GM23248 (cell line): ENCODE measurements around the gene MFRP. TPM values are rescaled to one million over a fixed set of nuclear protein-coding genes. Genes with fewer than 3 reads are reported as not detected.

ENCODE experiments used
- DNase-seq: peaks from one replicate; pipeline ENCODE4 v3.0.0-alpha.2; 2015
- H2AFZ ChIP-seq: fragments of 200-600 bp; sonication (generic); 2 replicates; pipeline ENCODE4 v1.6.1; 2016; ENCODE audit warnings: antibody characterized with exemption
- H3F3A ChIP-seq: fragments of 200-600 bp; sonication (generic); 2 replicates; pipeline ENCODE4 v1.6.1; 2016; ENCODE audit warnings: mild to moderate bottlenecking, antibody characterized with exemption, mixed run types; ENCODE audit not compliant: insufficient read depth
- H3K27ac ChIP-seq: fragments of 200-600 bp; sonication (generic); 2 replicates; pipeline ENCODE4 v1.5.1; 2016; ENCODE audit warnings: mild to moderate bottlenecking
- H3K27me3 ChIP-seq: fragments of 200-600 bp; sonication (generic); replicated peaks from 2 replicates; pipeline ENCODE4 v1.6.1; 2016; ENCODE audit warnings: mild to moderate bottlenecking; ENCODE audit not compliant: insufficient read depth
- H3K36me3 ChIP-seq: fragments of 200-600 bp; sonication (generic); 2 replicates; pipeline ENCODE4 v1.6.1; 2016; ENCODE audit warnings: low read depth, mild to moderate bottlenecking
- H3K4me1 ChIP-seq: fragments of 200-600 bp; sonication (generic); 2 replicates; pipeline ENCODE4 v1.6.1; 2016; ENCODE audit warnings: mild to moderate bottlenecking; ENCODE audit not compliant: insufficient read depth
- H3K4me2 ChIP-seq: fragments of 200-600 bp; sonication (generic); one replicate; pipeline ENCODE4 v1.6.1; 2016; ENCODE audit warnings: mild to moderate bottlenecking; ENCODE audit not compliant: unreplicated experiment
- H3K4me3 ChIP-seq: fragments of 200-600 bp; sonication (generic); 2 replicates; pipeline ENCODE4 v1.5.1; 2016; ENCODE audit warnings: mild to moderate bottlenecking
- H3K79me2 ChIP-seq: fragments of 200-600 bp; sonication (generic); 2 replicates; pipeline ENCODE4 v1.6.1; 2016; ENCODE audit warnings: mild to moderate bottlenecking; ENCODE audit not compliant: insufficient read depth
- H3K9ac ChIP-seq: fragments of 200-600 bp; sonication (generic); 2 replicates; pipeline ENCODE4 v1.6.1; 2016; ENCODE audit warnings: mild to moderate bottlenecking
- H3K9me2 ChIP-seq: fragments of 200-600 bp; sonication (generic); 2 replicates; pipeline ENCODE4 v1.6.1; 2016; ENCODE audit warnings: mixed run types, mild to moderate bottlenecking, moderate library complexity; ENCODE audit not compliant: insufficient read depth
- H3K9me3 ChIP-seq: fragments of 200-600 bp; sonication (generic); one replicate; pipeline ENCODE4 v1.6.1; 2017; ENCODE audit warnings: low read depth
- H4K20me1 ChIP-seq: fragments of 200-600 bp; sonication (generic); 2 replicates; pipeline ENCODE4 v1.6.0; 2016; ENCODE audit not compliant: insufficient read depth
- EZH2 ChIP-seq: fragments of 200-600 bp; sonication (generic); IDR thresholded peaks from 2 replicates; pipeline ENCODE4 v1.6.1; 2018; ENCODE audit warnings: antibody characterized with exemption, mild to moderate bottlenecking; ENCODE audit not compliant: insufficient read depth, poor library complexity, severe bottlenecking
- EZH2phosphoT487 ChIP-seq: fragments of 200-600 bp; sonication (generic); IDR thresholded peaks from 2 replicates; pipeline ENCODE4 v1.6.1; 2018; ENCODE audit warnings: antibody characterized with exemption, moderate library complexity, mild to moderate bottlenecking, low read depth; ENCODE audit not compliant: insufficient read depth
- WGBS, 2 experiments: methylation state at CpG; one replicate each; pipeline ENCODE4 v1.1.6; 2015 to 2017; ENCODE audit warnings: low lambda C conversion rate in 2 of 2, low coverage in 1 of 2; ENCODE audit errors: missing lambda C conversion rate in 2 of 2; 5-methylcytosine and 5-hydroxymethylcytosine counted together
- in situ Hi-C: fragments of 300-500 bp; cut with MboI; formaldehyde crosslinking; loops from 2 replicates; pipeline ENCODE4 v1.15.0; 2020
- polyA plus RNA-seq: library from polyadenylated mRNA; unstranded; fragments of >200 nt; fragmentation: Nextera tagmentation; extraction: Ambion mirVana; gene quantifications from 2 replicates; pipeline ENCODE4 v1.2.1, GENCODE V29; 2016
- total RNA-seq: library from RNA; depleted of rRNA; stranded (reverse); fragments of >200 nt; shearing (Covaris generic); gene quantifications from 2 replicates; pipeline ENCODE4 v1.2.3, GENCODE V29; 2014

Gene MFRP
- total and polyA plus RNA-seq, 2 experiments from 2014 or later = not detected

DNA sequence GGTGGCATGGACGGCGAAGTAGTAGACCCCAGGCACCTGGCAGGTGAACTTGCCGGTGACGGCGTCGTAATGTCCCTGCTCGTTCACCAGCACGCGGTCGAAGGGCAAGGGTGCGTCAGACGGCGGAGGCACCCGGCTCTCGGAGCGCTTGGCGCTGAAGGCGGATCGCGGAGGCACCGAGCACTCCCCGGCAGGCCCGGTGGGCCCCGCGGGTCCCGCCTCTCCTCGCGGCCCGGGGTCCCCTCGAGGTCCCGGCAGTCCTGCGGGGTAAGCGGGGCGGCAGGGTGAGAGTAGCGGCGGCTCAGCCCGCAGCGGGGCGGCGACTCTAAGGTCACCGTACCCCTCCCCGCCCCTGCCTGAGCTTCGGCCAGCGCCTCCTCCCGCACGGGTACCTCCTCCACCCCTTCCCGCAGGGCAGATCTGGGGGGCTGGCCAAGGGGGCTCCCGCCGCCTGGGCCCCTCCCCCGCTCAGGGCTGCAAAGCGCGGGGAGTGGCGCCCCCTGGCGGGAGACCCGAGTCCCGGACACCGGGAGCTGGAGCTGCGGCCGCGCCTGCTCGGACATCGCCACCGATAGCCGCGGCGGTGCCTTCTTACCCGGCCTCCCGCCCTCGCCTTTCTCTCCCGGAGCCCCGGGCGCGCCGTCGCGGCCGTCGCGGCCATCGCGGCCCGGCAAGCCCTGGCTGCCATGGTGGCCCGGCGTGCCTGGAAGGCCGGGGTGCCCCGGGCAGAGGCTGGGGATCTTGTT is 6.7 kb downstream of the MFRP start:
- H3K4me2 ChIP-seq = peak overlapping the region; percentile 82
- peak overlapping the region; percentile 75 for H3K9ac ChIP-seq
- H3K4me3 ChIP-seq = peak overlapping the region; percentile 75
- peak overlapping the region; percentile 89 for H2AFZ ChIP-seq
- TF ChIP-seq EZH2phosphoT487 (no peak), EZH2 (no peak)
- H3K79me2 ChIP-seq = peaks cover 24% of the 10 kb centered on the region
- H3F3A ChIP-seq = peaks cover 9% of the 10 kb centered on the region; the same call in 1 of the 2 replicates
- no peaks in the 10 kb centered on the region for H4K20me1 ChIP-seq
- DNase-seq = peak; percentile 82
- WGBS, 2 experiments = 6 to 8% methylated on average over 60 to 71 of the region's 86 CpGs
- H3K4me1 ChIP-seq = peaks cover 29% of the 10 kb centered on the region; the same call in 1 of the 2 replicates
- H3K9me3 ChIP-seq = no peaks in the 10 kb centered on the region
- H3K36me3 ChIP-seq = no peaks in the 10 kb centered on the region
- in situ Hi-C loops = no loop called here
- H3K9me2 ChIP-seq = no peaks in the 10 kb centered on the region
- H3K27me3 ChIP-seq = no peaks in the 10 kb centered on the region
- H3K27ac ChIP-seq = no peak overlapping the region

DNA sequence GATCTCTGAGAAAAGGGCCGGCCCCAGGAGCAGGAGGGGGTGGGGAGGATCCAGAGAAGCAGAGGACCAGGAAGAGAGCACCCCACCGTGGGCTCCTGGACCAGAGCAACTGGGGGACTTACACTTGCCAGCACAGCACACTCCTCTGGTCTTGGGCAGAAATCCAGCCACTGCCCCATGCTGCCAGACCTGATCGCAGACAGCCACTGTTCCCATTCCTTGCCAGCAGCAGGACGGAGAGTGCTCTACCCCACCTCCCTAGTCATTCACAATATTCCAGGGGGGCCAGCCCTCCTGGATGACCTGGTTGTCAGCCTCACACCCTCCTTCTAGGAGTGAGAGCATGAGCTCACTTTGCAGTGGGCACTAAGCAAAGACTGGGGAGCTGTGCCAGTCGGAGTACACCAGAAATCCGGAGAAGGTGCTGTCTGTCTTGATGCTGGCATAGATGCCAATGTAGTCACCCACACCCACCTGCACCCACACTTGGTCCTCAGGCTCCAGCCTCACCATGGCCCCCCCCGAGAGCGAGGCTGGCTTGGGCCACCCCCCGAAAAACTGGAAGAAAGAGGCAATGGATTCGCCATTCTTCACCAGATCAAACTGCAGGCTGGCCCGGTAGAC is 7.4 kb downstream of the MFRP start:
- H3K4me3 ChIP-seq = peak overlapping the region; percentile 75
- no peak overlapping the region for H2AFZ ChIP-seq
- H3K9me2 ChIP-seq = no peaks in the 10 kb centered on the region
- H3K79me2 ChIP-seq = peaks cover 28% of the 10 kb centered on the region
- no peak overlapping the region for H3K27ac ChIP-seq
- 78 to 80% methylated on average over 8 to 11 of the region's 11 CpGs for WGBS, 2 experiments
- no peaks in the 10 kb centered on the region for H3K36me3 ChIP-seq
- no peaks in the 10 kb centered on the region for H3K9me3 ChIP-seq
- no peaks in the 10 kb centered on the region for H3K27me3 ChIP-seq
- peaks cover 9% of the 10 kb centered on the region; the same call in 1 of the 2 replicates for H3F3A ChIP-seq
- no peak overlapping the region for H3K9ac ChIP-seq
- H3K4me2 ChIP-seq = peak overlapping the region; percentile 82
- in situ Hi-C loops = no loop called here
- H3K4me1 ChIP-seq = peaks cover 29% of the 10 kb centered on the region; the same call in 1 of the 2 replicates
- DNase-seq = no peak
- no peaks in the 10 kb centered on the region for H4K20me1 ChIP-seq
- TF ChIP-seq EZH2 (no peak), EZH2phosphoT487 (no peak)

DNA sequence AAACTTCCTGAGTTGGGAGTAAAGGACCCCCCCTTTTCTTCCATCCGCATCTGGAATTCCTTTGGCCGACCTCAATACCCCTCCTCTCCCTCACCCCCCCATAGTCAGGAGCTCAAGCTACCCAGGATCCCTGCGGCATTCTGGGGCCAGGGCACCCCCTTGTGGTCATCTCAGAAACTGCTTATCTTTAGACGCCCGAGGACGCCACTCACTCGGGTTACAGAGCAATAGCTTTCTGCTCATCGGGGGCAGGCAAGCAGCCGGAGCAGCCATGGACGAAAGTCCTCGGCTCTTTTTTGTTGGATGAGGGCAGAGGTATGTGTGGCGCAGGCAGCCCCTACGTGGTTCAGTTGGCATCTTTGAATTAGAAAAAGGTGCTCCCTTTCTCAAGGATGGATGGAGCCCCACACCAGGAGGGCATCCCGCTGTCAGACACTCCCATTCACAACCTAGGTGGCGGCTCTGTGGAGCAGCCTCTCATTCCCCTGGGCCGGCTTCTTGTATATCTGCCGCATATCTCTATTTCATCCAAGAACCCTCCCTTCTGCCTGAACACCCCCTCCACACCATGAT is 8.1 kb downstream of the MFRP start:
- Histone ChIP-seq H3K27ac (peak overlapping the region; percentile 30), H4K20me1 (no peaks in the 10 kb centered on the region), H3K79me2 (peaks cover 28% of the 10 kb centered on the region), H3K4me2 (peak overlapping the region; percentile 64), H2AFZ (no peak overlapping the region), H3K27me3 (no peaks in the 10 kb centered on the region), H3K4me3 (peak overlapping the region; percentile 45; the same call in 1 of the 2 replicates), H3F3A (peaks cover 9% of the 10 kb centered on the region; the same call in 1 of the 2 replicates), H3K36me3 (no peaks in the 10 kb centered on the region), H3K9me2 (no peaks in the 10 kb centered on the region), H3K4me1 (peaks cover 29% of the 10 kb centered on the region; the same call in 1 of the 2 replicates), H3K9me3 (no peaks in the 10 kb centered on the region), H3K9ac (no peak overlapping the region)
- TF ChIP-seq EZH2 = no peak
- TF ChIP-seq EZH2phosphoT487 = no peak
- in situ Hi-C loops = no loop called here
- 26 to 31% methylated on average over 17 of the region's 17 CpGs for WGBS, 2 experiments
- peak; percentile 81 for DNase-seq

DNA sequence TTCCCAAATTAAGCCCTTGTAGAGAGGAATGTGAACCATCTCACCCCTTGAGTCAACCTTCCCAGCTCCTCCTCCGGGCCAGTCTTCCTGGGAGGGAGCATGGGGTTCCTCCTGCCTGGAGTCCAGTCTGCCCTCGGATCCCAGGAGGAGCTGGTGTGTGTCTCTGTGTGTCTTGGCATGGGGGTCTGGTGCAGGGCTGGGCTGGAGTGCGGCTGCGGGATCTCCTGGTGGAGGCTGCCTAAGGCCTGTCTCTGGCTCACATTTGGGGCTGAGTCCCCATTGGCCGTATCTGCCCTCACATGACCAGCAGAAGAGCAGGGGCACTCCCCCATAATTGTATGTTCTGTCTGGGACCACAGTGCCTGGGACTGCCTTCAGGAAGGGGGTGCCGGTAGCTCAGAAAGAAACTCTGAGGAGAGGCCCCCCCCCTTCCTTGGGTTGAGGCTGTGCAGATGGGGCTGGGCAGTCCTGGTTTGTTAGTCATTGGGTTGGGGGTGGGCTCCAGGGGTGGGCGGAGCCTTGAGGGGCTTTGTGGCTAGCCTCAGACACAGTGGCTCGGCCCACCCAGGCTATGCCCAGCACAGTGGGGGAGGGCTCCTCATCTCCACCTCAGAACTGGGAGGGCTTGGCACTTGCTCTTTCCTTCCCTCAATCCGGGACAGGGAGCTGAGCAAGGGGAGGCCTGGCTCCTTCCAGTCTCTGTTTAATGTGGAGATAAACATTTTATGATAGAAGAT is 8.8 kb downstream of the MFRP start:
- Histone ChIP-seq H3K9ac (peak overlapping the region; percentile 42), H3K27ac (peak overlapping the region; percentile 30), H3K9me2 (no peaks in the 10 kb centered on the region), H2AFZ (peak overlapping the region; percentile 41; the same call in 1 of the 2 replicates), H3K4me2 (peak overlapping the region; percentile 64), H3K9me3 (no peaks in the 10 kb centered on the region), H3K27me3 (no peaks in the 10 kb centered on the region), H3K4me3 (peak overlapping the region; percentile 45), H4K20me1 (no peaks in the 10 kb centered on the region), H3K4me1 (peaks cover 29% of the 10 kb centered on the region; the same call in 1 of the 2 replicates), H3F3A (peaks cover 9% of the 10 kb centered on the region; the same call in 1 of the 2 replicates), H3K36me3 (no peaks in the 10 kb centered on the region), H3K79me2 (peaks cover 28% of the 10 kb centered on the region)
- 21 to 35% methylated on average over 7 to 8 of the region's 9 CpGs for whole genome bisulfite sequencing, 2 experiments
- DNase-seq = peak; percentile 68
- in situ Hi-C loops = no loop called here
- TF ChIP-seq EZH2phosphoT487 (no peak), EZH2 (no peak)
